Peyer's patch (tissue), 4 donors: ENCODE data around the gene STOX1.

ENCODE experiments used
- CTCF ChIP-seq, 6 experiments: fragments of 450-650 bp in 4 of 6; fragments of 200-600 bp in 2 of 6; sonication (generic) in 1 of 6; IDR thresholded peaks; one replicate each; pipeline ENCODE4 v1.5.1; 2017 to 2019; ENCODE audit warnings: antibody characterized with exemption in 6 of 6, mild to moderate bottlenecking in 3 of 6, moderate library complexity in 1 of 6
- POLR2A ChIP-seq, 2 donors: fragments of 450-650 bp; IDR thresholded peaks; one replicate each; pipeline ENCODE4 v1.5.1; 2017; ENCODE audit warnings: antibody characterized with exemption in 2 of 2, mild to moderate bottlenecking in 2 of 2, moderate library complexity in 2 of 2

GRCh38 chr10:68871731-68872342 lies 44.5 kb downstream of the STOX1 start:
- TF ChIP-seq CTCF (IDR thresholded peaks at IDR 0.05), result no peak
- no peak for TF ChIP-seq POLR2A (IDR thresholded peaks at IDR 0.05)
